ENCODE results near the gene SEC63.

DNA sequence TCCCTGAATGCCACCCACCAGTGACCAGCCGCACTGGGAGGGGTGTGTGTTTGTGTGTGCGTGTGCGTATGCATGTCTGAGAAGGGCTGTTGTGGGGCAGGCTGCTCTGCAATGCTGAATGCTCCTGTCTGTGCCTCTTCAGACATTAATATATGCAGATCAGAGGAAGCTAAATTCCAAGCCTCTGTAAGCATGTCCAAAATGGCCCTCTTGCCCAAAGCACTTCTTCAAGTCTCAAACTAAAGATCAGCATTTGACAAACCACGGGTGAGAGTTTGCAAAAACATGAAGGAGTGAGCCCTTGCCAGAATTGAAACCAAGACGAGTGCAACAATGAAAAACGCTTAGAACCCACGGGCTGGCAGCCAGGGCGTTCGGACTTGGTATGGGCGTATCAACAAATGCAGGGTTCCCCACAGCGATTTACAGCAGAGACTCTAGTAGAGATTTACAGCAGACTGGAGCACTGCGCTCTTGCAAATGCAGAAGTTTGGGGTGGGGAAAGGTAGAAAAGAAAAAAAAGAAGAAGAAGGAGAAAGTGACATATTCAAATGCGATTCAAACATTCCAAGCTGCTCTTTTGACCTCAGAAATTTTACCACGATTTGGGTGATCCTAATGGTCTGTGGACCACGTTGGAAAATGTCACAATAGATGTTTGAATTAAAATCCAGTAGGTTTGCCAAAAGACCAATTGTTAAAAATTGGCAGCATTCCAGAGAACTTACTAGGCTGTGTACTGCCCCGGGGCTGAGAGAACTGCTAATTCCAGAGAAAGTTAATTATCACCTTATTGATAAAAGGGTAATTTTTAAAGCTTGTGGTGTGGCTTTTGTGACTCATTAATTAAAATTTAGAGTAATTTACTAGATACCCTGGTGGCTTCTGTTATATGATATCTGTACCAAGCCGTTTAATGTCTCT lies 137.4 kb downstream of the SEC63 start:
- TF ChIP-seq SP1 (IDR thresholded peaks at IDR 0.05) = no peak
- no peak for TF ChIP-seq TARDBP (IDR thresholded peaks at IDR 0.05)
- no peak for TF ChIP-seq PKNOX1 (IDR thresholded peaks at IDR 0.05)
- TF ChIP-seq NFRKB (IDR thresholded peaks at IDR 0.05) = no peak
- TF ChIP-seq ZNF384 (IDR thresholded peaks at IDR 0.05) = no peak
- TF ChIP-seq FOXM1 (IDR thresholded peaks at IDR 0.05; ENCODE audit: borderline replicate concordance) = no peak
- TF ChIP-seq LEF1 (IDR thresholded peaks at IDR 0.05; ENCODE audit: borderline replicate concordance) = no peak
- no peak for TF ChIP-seq ELF4 (IDR thresholded peaks at IDR 0.05)
